Endodermal cell (in vitro differentiated cells): ENCODE measurements around the gene ZNF503. TPM values are rescaled to one million over a fixed set of nuclear protein-coding genes. Genes with fewer than 3 reads are reported as not detected.

Experiments used
- DNase-seq: peaks from one replicate; pipeline ENCODE4 v3.0.0-alpha.2; 2017
- H3K27ac ChIP-seq: 2 replicates; pipeline ENCODE4 v1.5.1; 2013; ENCODE audit warnings: mild to moderate bottlenecking, low read depth, low read length, moderate library complexity
- H3K27me3 ChIP-seq: 2 replicates; pipeline ENCODE4 v1.6.1; 2013; ENCODE audit warnings: mild to moderate bottlenecking, low read length, moderate library complexity; ENCODE audit not compliant: insufficient read depth, control insufficient read depth, poor library complexity, severe bottlenecking
- H3K36me3 ChIP-seq: 2 replicates; pipeline ENCODE4 v1.7.0; 2013; ENCODE audit warnings: mild to moderate bottlenecking, low read length, moderate library complexity; ENCODE audit not compliant: control insufficient read depth, insufficient read depth
- H3K4me1 ChIP-seq: one replicate; pipeline ENCODE4 v1.7.0; 2013; ENCODE audit warnings: low read length; ENCODE audit not compliant: control insufficient read depth, insufficient read depth
- H3K4me3 ChIP-seq: 2 replicates; pipeline ENCODE4 v1.5.1; 2013; ENCODE audit warnings: mild to moderate bottlenecking, low read length, moderate library complexity
- H3K9ac ChIP-seq: 2 replicates; pipeline ENCODE4 v1.6.1; 2013; ENCODE audit warnings: mild to moderate bottlenecking, low read length, moderate library complexity; ENCODE audit not compliant: poor library complexity, severe bottlenecking; ENCODE audit errors: extremely low read depth
- H3K9me3 ChIP-seq: 2 replicates; pipeline ENCODE4 v1.6.1; 2013; ENCODE audit warnings: mild to moderate bottlenecking, low read length, moderate library complexity; ENCODE audit not compliant: control insufficient read depth
- H3K27ac Mint-ChIP-seq: 2 replicates; pipeline ENCODE4 v1.8.0; 2020; ENCODE audit warnings: mixed read lengths
- H3K27me3 Mint-ChIP-seq: 2 replicates; pipeline ENCODE4 v1.8.0; 2021; ENCODE audit warnings: mild to moderate bottlenecking, mixed read lengths; ENCODE audit not compliant: insufficient read depth
- H3K36me3 Mint-ChIP-seq: 2 replicates; pipeline ENCODE4 v1.8.0; 2020; ENCODE audit warnings: low read depth, mixed read lengths
- H3K4me1 Mint-ChIP-seq: 2 replicates; pipeline ENCODE4 v1.8.0; 2020; ENCODE audit warnings: mixed read lengths
- H3K4me3 Mint-ChIP-seq: 2 replicates; pipeline ENCODE4 v1.8.0; 2020; ENCODE audit warnings: mild to moderate bottlenecking, moderate library complexity, mixed read lengths
- H3K9me3 Mint-ChIP-seq: 2 replicates; pipeline ENCODE4 v1.8.0; 2020; ENCODE audit warnings: mild to moderate bottlenecking, mixed read lengths
- WGBS, 2 experiments: methylation state at CpG; one replicate each; pipeline versions ENCODE4 v1.1.5 to v1.1.7; 2013; ENCODE audit warnings: missing lambda C conversion rate in 2 of 2, mixed read lengths in 1 of 2; ENCODE audit not compliant: insufficient coverage in 1 of 2, insufficient read length in 1 of 2; 5-methylcytosine and 5-hydroxymethylcytosine counted together
- total RNA-seq, 2 donors: library from RNA; stranded (reverse); fragmentation: NEBNext Ultra II Directional in 1 of 2; extraction: Animal tissue kit (Norgen Biotek cat#: 25700) in 1 of 2; gene quantifications; 2 replicates in 1 of 2; 3 replicates in 1 of 2; pipeline ENCODE4 v1.2.1, GENCODE V29; 2021
- TF ChIP-seq, protein P1 (sequence below): fragments of 200-600 bp; sonication (generic); conservative IDR thresholded peaks from 2 replicates; pipeline ENCODE4 v1.5.0; 2021; ENCODE audit warnings: antibody characterized with exemption, mild to moderate bottlenecking

ZNF503 gene
- total RNA-seq, 2 donors from 2014 or later: 0.40 to 1.1 TPM

DNA sequence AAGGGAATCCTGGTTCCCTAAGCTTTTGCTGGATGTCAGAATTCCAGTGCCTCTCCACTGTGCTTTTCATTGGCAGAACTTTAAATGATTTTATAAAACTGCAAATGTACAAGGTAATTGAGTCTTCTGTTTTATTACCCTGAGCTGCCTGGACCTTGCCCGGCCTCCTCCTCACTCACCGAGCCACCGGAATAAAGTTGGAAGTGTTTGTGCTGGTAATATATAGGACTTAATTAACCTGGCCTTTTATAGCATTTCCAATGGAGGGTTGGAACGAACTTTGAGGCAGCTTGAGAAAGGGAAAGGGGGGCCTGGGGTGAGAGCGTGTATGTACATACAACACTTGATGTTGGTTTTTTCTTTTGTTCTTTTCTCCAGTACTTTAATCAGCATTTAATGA lies 43.4 kb downstream of the ZNF503 start:
- Mint-ChIP-seq H3K9me3 (no peaks in the 10 kb centered on the region), H3K36me3 (no peaks in the 10 kb centered on the region), H3K27me3 (peaks cover 3% of the 10 kb centered on the region), H3K4me1 (no peaks in the 10 kb centered on the region), H3K4me3 (no peak overlapping the region), H3K27ac (no peak overlapping the region)
- DNase-seq: no peak
- TF ChIP-seq, protein P1, sequence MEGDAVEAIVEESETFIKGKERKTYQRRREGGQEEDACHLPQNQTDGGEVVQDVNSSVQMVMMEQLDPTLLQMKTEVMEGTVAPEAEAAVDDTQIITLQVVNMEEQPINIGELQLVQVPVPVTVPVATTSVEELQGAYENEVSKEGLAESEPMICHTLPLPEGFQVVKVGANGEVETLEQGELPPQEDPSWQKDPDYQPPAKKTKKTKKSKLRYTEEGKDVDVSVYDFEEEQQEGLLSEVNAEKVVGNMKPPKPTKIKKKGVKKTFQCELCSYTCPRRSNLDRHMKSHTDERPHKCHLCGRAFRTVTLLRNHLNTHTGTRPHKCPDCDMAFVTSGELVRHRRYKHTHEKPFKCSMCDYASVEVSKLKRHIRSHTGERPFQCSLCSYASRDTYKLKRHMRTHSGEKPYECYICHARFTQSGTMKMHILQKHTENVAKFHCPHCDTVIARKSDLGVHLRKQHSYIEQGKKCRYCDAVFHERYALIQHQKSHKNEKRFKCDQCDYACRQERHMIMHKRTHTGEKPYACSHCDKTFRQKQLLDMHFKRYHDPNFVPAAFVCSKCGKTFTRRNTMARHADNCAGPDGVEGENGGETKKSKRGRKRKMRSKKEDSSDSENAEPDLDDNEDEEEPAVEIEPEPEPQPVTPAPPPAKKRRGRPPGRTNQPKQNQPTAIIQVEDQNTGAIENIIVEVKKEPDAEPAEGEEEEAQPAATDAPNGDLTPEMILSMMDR: no peak
- H3K9ac ChIP-seq: no peak overlapping the region
- H3K9me3 ChIP-seq: no peaks in the 10 kb centered on the region
- 95 to 100% methylated on average over 2 to 5 of the region's 5 CpGs for WGBS, 2 experiments
- H3K4me3 ChIP-seq: no peak overlapping the region
- H3K4me1 ChIP-seq: no peaks in the 10 kb centered on the region
- H3K27me3 ChIP-seq: no peaks in the 10 kb centered on the region
- no peak overlapping the region for H3K27ac ChIP-seq
- H3K36me3 ChIP-seq: no peaks in the 10 kb centered on the region

DNA sequence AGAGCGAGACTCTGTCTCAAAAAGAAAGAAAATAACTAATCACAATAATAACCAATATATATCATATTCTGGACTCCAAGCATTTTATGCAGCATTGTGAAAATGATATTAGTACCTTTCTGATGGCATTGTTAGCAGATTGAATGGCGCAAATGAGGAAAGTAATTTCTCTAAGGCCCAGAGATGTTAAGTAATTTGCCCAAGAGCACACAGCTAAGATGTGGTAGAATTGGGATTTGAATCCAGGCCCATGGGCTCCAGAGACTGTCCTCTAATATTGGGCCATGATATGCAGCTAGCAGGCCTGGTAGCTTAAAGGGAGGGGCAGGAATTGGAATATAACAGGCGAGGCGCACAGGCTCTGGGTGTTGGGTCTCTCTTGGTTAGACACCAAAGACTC lies 44.1 kb downstream of the ZNF503 start:
- H3K27ac ChIP-seq: no peak overlapping the region
- H3K27me3 ChIP-seq: no peaks in the 10 kb centered on the region
- Mint-ChIP-seq H3K36me3 (no peaks in the 10 kb centered on the region), H3K4me1 (no peaks in the 10 kb centered on the region), H3K27ac (no peak overlapping the region), H3K4me3 (no peak overlapping the region), H3K27me3 (peaks cover 3% of the 10 kb centered on the region), H3K9me3 (no peaks in the 10 kb centered on the region)
- TF ChIP-seq, protein P1: no peak
- DNase-seq: no peak
- WGBS, 2 experiments: 91 to 100% methylated on average over 3 to 4 of the region's 4 CpGs
- H3K4me3 ChIP-seq: no peak overlapping the region
- no peaks in the 10 kb centered on the region for H3K36me3 ChIP-seq
- H3K9ac ChIP-seq: no peak overlapping the region
- no peaks in the 10 kb centered on the region for H3K9me3 ChIP-seq
- H3K4me1 ChIP-seq: no peaks in the 10 kb centered on the region

DNA sequence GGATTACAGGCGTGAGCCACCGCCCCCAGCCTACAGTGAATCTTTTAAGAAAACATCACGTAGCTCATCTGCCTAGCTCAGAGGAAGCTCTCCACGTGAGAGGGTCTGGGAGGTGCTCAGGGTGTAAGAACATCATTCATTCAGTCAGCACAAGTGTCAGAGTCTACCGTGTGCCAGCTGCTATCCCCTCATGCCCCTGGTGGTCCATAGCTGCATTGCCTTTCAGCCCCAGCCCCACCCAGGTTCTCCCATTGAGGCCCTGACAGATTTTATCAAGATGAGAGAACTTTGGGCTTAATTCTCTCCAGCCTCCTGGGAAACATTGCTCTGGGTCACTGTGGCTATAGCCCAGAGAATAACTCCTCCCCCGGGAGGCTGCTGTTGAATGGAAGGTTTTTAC lies 45.1 kb downstream of the ZNF503 start:
- Mint-ChIP-seq H3K4me3 (no peak overlapping the region), H3K27ac (no peak overlapping the region), H3K9me3 (no peaks in the 10 kb centered on the region), H3K4me1 (no peaks in the 10 kb centered on the region), H3K27me3 (peaks cover 3% of the 10 kb centered on the region), H3K36me3 (no peaks in the 10 kb centered on the region)
- Histone ChIP-seq H3K9ac (no peak overlapping the region), H3K4me1 (no peaks in the 10 kb centered on the region), H3K4me3 (no peak overlapping the region), H3K27me3 (no peaks in the 10 kb centered on the region), H3K9me3 (no peaks in the 10 kb centered on the region), H3K36me3 (no peaks in the 10 kb centered on the region), H3K27ac (no peak overlapping the region)
- 83 to 89% methylated on average over 5 to 6 of the region's 6 CpGs for WGBS, 2 experiments
- DNase-seq: peak; percentile 64
- TF ChIP-seq, protein P1: peak; percentile 61
